Suppressor macrophage (primary cell): Measurements from ENCODE around the gene ANAPC16.

ENCODE experiments used
- DNase-seq, 4 experiments: peaks; one replicate each; pipeline ENCODE4 v3.0.0-alpha.2; 2020 to 2022

Gene ANAPC16

DNA sequence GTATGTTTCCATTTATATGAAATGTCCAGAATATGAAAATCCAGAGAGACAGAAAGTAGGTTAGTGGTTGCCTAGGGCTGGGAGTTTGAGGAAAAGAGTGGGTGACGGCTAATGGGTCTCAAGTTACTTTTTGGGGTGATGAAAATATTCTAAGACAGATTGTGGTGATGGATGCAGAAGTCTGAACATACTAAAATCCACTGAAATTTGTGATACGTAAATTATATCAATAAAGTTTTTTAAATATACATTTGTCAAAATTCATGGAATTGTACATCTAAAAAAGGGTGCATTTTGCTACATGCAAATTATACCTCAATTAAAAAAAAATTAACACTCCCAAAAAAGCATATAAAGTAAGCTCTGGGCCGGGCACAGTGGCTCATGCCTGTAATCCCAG lies 67.3 kb downstream of the ANAPC16 start:
- DNase-seq: no peak
